ENCODE results near the gene ZNF558. TPM values are rescaled to one million over a fixed set of nuclear protein-coding genes. Genes with fewer than 3 reads are reported as not detected.

ZNF558 gene
- total RNA-seq, 1 donor from 2014 or later = 15.5 TPM

DNA sequence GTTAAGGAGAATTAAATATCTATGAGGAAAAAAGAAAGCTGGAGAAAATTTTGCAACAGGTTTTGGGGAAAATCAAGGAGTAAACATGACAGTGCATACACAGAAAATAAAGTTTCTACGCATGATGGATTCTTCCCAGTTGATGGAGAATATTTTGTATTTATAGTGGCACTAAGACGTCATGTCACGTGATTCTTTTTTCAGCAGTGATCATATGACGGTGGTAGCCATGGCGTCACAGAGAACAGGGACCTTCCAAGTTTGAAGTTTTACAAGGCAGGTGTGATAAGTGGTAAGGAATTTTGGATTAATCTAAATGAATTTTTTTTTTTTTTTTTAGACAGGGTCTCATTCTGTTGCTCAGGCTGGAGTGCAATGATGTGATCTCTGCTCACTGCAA, 8.6 kb upstream of the ZNF558 start:
- no peak overlapping the region for H3K4me3 Mint-ChIP-seq (ENCODE audit: unreplicated experiment)
- H3K4me1 Mint-ChIP-seq (ENCODE audit: low read depth) = no peaks in the 10 kb centered on the region
- DNase-seq (ENCODE audit: low spot score) = no peak
- no peak overlapping the region for H3K27ac Mint-ChIP-seq (ENCODE audit: unreplicated experiment)
- TF ChIP-seq, protein P1, sequence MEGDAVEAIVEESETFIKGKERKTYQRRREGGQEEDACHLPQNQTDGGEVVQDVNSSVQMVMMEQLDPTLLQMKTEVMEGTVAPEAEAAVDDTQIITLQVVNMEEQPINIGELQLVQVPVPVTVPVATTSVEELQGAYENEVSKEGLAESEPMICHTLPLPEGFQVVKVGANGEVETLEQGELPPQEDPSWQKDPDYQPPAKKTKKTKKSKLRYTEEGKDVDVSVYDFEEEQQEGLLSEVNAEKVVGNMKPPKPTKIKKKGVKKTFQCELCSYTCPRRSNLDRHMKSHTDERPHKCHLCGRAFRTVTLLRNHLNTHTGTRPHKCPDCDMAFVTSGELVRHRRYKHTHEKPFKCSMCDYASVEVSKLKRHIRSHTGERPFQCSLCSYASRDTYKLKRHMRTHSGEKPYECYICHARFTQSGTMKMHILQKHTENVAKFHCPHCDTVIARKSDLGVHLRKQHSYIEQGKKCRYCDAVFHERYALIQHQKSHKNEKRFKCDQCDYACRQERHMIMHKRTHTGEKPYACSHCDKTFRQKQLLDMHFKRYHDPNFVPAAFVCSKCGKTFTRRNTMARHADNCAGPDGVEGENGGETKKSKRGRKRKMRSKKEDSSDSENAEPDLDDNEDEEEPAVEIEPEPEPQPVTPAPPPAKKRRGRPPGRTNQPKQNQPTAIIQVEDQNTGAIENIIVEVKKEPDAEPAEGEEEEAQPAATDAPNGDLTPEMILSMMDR (IDR thresholded peaks at IDR 0.05) = no peak
- peaks cover 3% of the 10 kb centered on the region for H3K27me3 Mint-ChIP-seq (ENCODE audit: low read depth)
- H3K36me3 Mint-ChIP-seq (ENCODE audit: low read depth) = no peaks in the 10 kb centered on the region
- H3K9me3 Mint-ChIP-seq (ENCODE audit: low read depth) = no peaks in the 10 kb centered on the region

DNA sequence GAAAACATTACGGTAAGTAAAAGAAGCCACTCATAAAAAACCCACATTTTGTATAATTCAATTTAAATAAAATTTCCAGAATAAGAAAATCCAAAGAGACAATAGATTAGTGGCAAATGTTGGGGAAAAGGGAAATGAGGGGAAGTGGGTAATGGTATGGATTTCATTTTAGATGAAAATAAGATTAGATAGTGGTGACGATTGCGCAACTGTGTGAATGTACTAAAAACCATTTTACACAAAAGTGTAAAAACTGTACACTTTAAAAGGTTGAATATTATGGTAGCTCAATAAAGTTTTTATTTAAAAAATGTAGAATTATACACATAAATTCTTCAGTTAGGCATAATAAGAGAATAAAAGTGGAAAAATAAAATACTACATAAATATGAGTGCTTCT, 3.8 kb upstream of the ZNF558 start:
- no peak overlapping the region for H3K4me3 Mint-ChIP-seq (ENCODE audit: unreplicated experiment)
- peaks cover 9% of the 10 kb centered on the region for H3K9me3 Mint-ChIP-seq (ENCODE audit: low read depth)
- peaks cover 3% of the 10 kb centered on the region for H3K27me3 Mint-ChIP-seq (ENCODE audit: low read depth)
- DNase-seq (ENCODE audit: low spot score) = no peak
- H3K4me1 Mint-ChIP-seq (ENCODE audit: low read depth) = peaks cover 8% of the 10 kb centered on the region
- TF ChIP-seq, protein P1 (IDR thresholded peaks at IDR 0.05) = no peak
- H3K27ac Mint-ChIP-seq (ENCODE audit: unreplicated experiment) = no peak overlapping the region
- no peaks in the 10 kb centered on the region for H3K36me3 Mint-ChIP-seq (ENCODE audit: low read depth)

DNA sequence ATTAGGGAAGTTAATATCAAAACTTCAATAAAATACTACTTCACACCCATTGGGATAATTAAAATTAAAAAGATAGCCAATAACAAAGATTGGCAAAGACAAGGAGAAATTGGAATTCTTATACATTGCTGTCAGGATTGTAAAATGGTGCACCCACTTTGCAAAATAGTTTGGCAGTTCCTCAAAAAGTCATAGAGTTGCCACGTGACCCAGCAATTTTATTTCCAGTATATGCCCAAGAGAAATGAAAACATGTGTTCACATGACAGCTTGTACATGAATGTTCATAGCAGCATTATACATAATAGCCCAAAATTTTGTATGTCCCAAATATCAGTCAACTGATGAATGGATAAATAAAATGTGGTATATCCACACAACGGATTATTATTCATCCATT, 3.3 kb upstream of the ZNF558 start:
- TF ChIP-seq, protein P1 (IDR thresholded peaks at IDR 0.05) = no peak
- H3K4me3 Mint-ChIP-seq (ENCODE audit: unreplicated experiment) = no peak overlapping the region
- peaks cover 8% of the 10 kb centered on the region for H3K4me1 Mint-ChIP-seq (ENCODE audit: low read depth)
- no peak overlapping the region for H3K27ac Mint-ChIP-seq (ENCODE audit: unreplicated experiment)
- DNase-seq (ENCODE audit: low spot score) = no peak
- peaks cover 3% of the 10 kb centered on the region for H3K27me3 Mint-ChIP-seq (ENCODE audit: low read depth)
- H3K36me3 Mint-ChIP-seq (ENCODE audit: low read depth) = no peaks in the 10 kb centered on the region
- peaks cover 9% of the 10 kb centered on the region for H3K9me3 Mint-ChIP-seq (ENCODE audit: low read depth)

DNA sequence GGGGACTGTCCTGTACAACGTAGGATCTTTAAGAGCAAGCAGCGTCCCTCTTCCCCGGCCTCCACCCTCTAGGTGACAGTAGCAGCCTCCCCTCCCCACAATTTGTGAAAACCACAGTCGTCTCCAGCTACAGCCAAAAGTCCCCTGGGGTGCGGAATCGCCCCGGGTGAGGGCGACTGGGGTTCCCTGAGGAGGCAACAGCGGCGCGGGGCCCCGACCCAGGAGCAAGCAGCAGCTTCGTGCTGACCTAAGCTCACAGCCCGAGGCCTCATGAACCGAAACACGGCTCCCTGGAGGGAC, 322 bp downstream of the ZNF558 start:
- DNase-seq (ENCODE audit: low spot score) = no peak
- H3K27me3 Mint-ChIP-seq (ENCODE audit: low read depth) = no peaks in the 10 kb centered on the region
- peak overlapping the region; percentile 42 for H3K27ac Mint-ChIP-seq (ENCODE audit: unreplicated experiment)
- H3K4me1 Mint-ChIP-seq (ENCODE audit: low read depth) = peaks cover 8% of the 10 kb centered on the region
- TF ChIP-seq, protein P1 (IDR thresholded peaks at IDR 0.05) = no peak
- H3K4me3 Mint-ChIP-seq (ENCODE audit: unreplicated experiment) = peak overlapping the region; percentile 77
- H3K9me3 Mint-ChIP-seq (ENCODE audit: low read depth) = peaks cover 9% of the 10 kb centered on the region
- H3K36me3 Mint-ChIP-seq (ENCODE audit: low read depth) = peaks cover 2% of the 10 kb centered on the region

DNA sequence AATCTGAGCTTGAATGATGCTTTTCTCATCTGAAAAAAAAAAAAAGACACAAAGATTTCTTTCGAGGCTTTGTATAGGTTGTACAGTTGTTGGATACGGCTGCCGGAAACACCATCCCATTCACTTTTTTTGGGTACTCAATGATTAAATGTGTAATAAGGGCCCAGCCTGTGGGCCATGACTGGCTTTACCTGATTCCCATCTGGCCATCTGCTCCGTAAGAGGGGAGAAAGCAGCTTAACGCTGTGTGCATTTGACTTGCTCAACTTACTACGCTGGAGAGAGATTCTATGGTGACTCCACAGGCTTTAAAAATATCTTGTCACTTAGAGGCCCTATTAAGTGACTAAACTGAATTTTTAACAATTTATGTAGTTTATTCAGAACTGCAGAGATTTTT, 731 bp downstream of the ZNF558 start:
- peak overlapping the region; percentile 77 for H3K4me3 Mint-ChIP-seq (ENCODE audit: unreplicated experiment)
- H3K27me3 Mint-ChIP-seq (ENCODE audit: low read depth) = no peaks in the 10 kb centered on the region
- H3K9me3 Mint-ChIP-seq (ENCODE audit: low read depth) = peaks cover 9% of the 10 kb centered on the region
- peak overlapping the region; percentile 42 for H3K27ac Mint-ChIP-seq (ENCODE audit: unreplicated experiment)
- H3K4me1 Mint-ChIP-seq (ENCODE audit: low read depth) = peaks cover 8% of the 10 kb centered on the region
- TF ChIP-seq, protein P1 (IDR thresholded peaks at IDR 0.05) = no peak
- DNase-seq (ENCODE audit: low spot score) = no peak
- peaks cover 2% of the 10 kb centered on the region for H3K36me3 Mint-ChIP-seq (ENCODE audit: low read depth)

Measured in chondrocyte (in vitro differentiated cells).